Stimulated activated CD8-positive, alpha-beta memory T cell treated with anti-CD3 and anti-CD28 coated beads, Interleukin-12 subunit alpha, Interleukin-12 subunit beta, amount 100 ng/mL, for 4 hours (primary cell): ENCODE measurements around the gene FGD4.

Source experiments
- DNase-seq: peaks from one replicate; pipeline ENCODE4 v3.0.0-alpha.2; 2020; ENCODE audit warnings: low read depth

Gene FGD4

DNA sequence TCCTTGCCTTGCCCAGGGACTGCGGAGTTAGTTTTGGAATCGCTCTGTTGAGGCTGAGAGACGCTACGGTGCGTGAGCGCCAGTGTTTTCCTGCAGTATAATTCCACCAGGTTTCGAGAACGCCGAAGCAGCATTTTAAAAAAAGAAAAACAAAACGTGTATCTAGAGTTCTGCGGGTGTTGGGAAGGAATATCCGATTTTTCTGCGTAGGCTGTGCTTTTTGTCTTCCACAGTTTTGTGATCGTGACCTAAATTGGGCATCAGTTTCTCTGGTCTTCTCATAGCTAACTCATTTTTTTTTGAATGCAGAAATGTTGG is 280.5 kb downstream of the FGD4 start:
- no peak for DNase-seq

DNA sequence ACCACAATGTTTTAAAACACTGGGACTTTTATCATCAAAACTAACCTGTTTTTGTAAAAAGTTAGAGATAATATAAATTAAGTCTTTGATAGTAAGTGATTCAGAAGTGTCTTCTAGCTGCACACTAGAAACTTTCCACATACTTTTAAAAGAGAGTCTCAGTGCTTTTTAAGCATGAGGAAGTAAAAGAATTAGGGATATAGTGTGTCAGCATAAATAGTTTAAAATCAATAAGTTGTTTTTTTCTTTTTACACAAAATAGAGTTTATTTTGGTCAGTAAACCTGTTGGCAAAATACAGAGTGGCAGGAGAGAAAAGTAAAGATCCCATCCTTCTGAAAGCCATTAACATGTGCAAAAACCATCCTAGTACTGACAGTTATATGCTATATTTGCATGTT is 281.4 kb downstream of the FGD4 start:
- no peak for DNase-seq

DNA sequence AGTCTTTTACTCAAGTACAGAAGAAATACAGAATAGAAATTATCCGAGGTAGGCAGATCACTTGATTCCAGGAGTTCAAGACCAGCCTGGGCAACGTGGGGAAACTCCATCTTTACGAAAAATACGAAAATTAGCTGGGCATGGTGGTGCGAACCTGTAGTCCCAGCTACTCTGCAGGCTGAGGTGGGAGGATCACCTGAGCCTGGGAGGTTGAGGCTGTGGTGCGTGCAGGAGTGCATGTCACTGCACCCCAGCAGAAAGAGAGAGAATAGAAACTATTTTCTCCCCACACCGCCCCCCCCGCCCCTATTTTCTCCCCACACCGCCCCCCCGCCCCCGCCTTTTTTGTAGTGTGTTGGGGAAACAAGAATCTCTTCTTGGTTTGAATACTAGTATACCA is 281.9 kb downstream of the FGD4 start:
- no peak for DNase-seq

- no peak for DNase-seq
Observed at GRCh38 chr12:32686340-32686739, 287.0 kb downstream of the FGD4 start.

DNA sequence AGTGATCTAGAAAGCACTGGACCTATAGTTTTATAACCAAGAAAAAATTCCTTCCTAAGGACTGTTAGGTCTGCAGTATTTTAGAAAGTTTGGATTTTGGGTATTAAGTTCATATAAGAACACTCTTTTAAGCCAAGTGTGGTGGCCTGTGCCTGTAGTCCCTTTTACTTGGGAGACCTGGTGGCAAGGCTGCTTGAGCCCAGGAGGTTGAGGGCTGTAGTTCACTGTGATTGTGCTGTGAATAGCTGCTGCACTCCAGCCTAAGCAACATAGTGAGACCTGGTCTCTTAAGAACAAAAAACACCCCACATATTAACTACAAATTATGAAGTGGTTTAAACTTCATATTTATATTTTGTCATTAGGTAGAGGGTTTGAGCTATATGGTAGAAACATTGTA is 289.4 kb downstream of the FGD4 start:
- no peak for DNase-seq

GRCh38 chr12:32690927-32691326 is 291.6 kb downstream of the FGD4 start:
- no peak for DNase-seq

DNA sequence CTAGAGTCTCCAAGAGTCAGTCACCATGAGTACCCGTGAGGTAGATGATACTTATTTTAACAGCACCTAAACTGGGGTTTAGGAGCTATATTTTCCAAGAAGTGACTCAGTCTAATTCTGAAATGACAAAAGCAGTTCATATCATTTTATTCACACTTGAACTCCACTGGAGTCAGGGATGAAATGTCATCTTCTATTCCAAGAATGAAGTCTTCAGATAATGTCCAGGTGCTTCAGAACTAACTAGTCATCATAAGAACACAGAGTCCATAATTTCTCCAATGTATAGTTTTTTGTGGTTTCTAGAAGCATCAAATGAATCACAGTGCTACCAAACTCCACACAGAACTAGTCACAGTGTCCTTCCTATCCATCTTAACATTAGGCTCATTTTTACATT is 293.0 kb downstream of the FGD4 start:
- DNase-seq = no peak

GRCh38 chr12:32693036-32693435 is 293.7 kb downstream of the FGD4 start:
- DNase-seq = no peak
